ENCODE data around the gene EFCC1.
A peak's percentile ranks its signal among the peaks of the same experiment; 100 is the strongest.

EFCC1 gene

DNA sequence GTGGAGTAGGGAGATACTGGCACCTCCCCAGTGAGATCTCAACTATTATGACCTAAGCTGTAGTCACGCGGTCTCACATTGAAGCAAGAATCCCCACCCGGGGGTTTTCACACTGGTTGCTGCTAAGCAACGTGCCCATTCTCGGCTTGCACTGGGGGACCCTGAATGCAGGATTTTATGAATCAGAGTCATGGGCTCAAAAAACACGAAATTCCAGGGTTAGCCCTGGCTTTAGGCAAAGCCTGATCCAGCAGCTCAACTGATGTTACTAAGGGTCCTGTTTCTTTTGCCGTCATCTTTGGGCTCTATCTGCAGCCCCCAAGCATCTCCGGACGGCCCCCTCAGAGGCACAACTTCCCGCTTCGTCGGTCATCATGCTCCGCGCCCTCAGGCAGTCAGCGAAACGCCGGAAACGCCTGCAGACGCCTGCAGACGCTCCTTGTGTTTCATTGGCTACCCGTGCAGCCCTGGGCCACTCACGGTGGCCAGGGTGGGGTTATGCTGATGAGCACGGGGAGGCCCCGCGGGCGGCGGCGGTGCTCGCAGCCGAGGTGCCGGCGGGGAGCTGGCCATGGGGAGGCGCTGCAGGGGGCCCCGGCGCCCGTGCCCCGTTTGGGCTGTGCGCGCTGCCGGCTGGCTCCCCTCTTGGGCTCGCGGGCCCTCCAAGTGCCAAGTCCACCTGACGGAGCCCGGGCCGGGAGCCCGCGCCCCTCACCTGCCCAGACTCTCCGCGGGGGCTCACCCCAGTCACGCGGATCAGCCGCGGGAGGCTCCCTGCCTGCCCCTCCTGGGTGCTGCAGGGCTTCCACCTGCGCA lies 25.8 kb downstream of the EFCC1 start:
- ChIA-PET POLR2A (ENCODE audit: low non-redundant PET) (interaction anchor here (1.1 kb wide), 1 partner anchor 16 kb away, joined by 3 read pairs; no protein-coding TSS in a partner anchor), CTCF (interaction anchor here (0.6 to 2.4 kb wide), 9 partner anchors 11 to 486 kb away, joined by 3 to 8 read pairs (median 4); no protein-coding TSS in a partner anchor)
- peak; percentile 94 for DNase-seq (ENCODE audit: low spot score)
- no peak overlapping the region for H3K27ac ChIP-seq
- TF ChIP-seq, protein P1, sequence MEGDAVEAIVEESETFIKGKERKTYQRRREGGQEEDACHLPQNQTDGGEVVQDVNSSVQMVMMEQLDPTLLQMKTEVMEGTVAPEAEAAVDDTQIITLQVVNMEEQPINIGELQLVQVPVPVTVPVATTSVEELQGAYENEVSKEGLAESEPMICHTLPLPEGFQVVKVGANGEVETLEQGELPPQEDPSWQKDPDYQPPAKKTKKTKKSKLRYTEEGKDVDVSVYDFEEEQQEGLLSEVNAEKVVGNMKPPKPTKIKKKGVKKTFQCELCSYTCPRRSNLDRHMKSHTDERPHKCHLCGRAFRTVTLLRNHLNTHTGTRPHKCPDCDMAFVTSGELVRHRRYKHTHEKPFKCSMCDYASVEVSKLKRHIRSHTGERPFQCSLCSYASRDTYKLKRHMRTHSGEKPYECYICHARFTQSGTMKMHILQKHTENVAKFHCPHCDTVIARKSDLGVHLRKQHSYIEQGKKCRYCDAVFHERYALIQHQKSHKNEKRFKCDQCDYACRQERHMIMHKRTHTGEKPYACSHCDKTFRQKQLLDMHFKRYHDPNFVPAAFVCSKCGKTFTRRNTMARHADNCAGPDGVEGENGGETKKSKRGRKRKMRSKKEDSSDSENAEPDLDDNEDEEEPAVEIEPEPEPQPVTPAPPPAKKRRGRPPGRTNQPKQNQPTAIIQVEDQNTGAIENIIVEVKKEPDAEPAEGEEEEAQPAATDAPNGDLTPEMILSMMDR (conservative IDR thresholded peaks at IDR 0.05; ENCODE audit: low read depth): peak; percentile 83

GRCh38 chr3:129027544-129027880 lies 26.4 kb downstream of the EFCC1 start:
- DNase-seq (ENCODE audit: low spot score): no peak
- TF ChIP-seq, protein P1 (conservative IDR thresholded peaks at IDR 0.05; ENCODE audit: low read depth): no peak
- ChIA-PET CTCF (interaction anchor here (0.7 to 2.4 kb wide), 6 partner anchors 11 to 364 kb away, joined by 3 to 8 read pairs (median 4); no protein-coding TSS in a partner anchor), POLR2A (ENCODE audit: low non-redundant PET) (interaction anchor here (1.1 kb wide), 1 partner anchor 17 kb away, joined by 3 read pairs; no protein-coding TSS in a partner anchor)
- H3K27ac ChIP-seq: no peak overlapping the region

DNA sequence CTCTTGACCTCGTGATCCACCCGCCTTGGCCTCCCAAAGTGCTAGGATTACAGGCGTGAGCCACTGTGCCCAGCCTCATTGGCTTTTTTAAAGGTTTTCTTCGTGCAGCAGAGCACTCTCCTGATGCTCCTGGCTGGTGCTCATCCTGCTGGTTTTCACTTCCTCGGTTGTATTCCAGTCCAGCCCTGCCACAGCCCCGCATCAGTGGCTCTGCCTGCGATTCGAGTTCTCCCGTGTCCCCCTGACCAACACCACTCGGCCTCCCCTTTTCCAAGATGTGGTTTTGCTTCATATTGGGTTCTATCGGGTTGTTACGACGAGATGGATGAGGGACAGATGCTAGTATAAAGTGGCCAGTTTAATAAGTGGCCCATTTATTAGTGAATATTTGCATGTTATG lies 27.8 kb downstream of the EFCC1 start:
- no peak overlapping the region for H3K27ac ChIP-seq
- ChIA-PET CTCF (no interaction called here), POLR2A (ENCODE audit: low non-redundant PET) (no interaction called here)
- TF ChIP-seq, protein P1 (conservative IDR thresholded peaks at IDR 0.05; ENCODE audit: low read depth): no peak
- DNase-seq (ENCODE audit: low spot score): no peak

- CTCF ChIA-PET: interaction anchor here (0.6 to 1.1 kb wide), 3 partner anchors 15 to 22 kb away, joined by 3 to 4 read pairs (median 3); no protein-coding TSS in a partner anchor
- POLR2A ChIA-PET (ENCODE audit: low non-redundant PET): interaction anchor here (0.6 kb wide), 1 partner anchor 126 kb away, joined by 3 read pairs; no protein-coding TSS in a partner anchor
- DNase-seq (ENCODE audit: low spot score): no peak
- TF ChIP-seq, protein P1 (conservative IDR thresholded peaks at IDR 0.05; ENCODE audit: low read depth): no peak
- H3K27ac ChIP-seq: no peak overlapping the region
Observed at GRCh38 chr3:129030611-129031010, 29.5 kb downstream of the EFCC1 start.

GRCh38 chr3:129031476-129032215 lies 30.5 kb downstream of the EFCC1 start:
- no peak overlapping the region for H3K27ac ChIP-seq
- TF ChIP-seq, protein P1 (conservative IDR thresholded peaks at IDR 0.05; ENCODE audit: low read depth): no peak
- DNase-seq (ENCODE audit: low spot score): no peak
- CTCF ChIA-PET: interaction anchor here (0.6 to 0.9 kb wide), 3 partner anchors 16 to 280 kb away, joined by 3 to 4 read pairs (median 3); no protein-coding TSS in a partner anchor
- POLR2A ChIA-PET (ENCODE audit: low non-redundant PET): no interaction called here

DNA sequence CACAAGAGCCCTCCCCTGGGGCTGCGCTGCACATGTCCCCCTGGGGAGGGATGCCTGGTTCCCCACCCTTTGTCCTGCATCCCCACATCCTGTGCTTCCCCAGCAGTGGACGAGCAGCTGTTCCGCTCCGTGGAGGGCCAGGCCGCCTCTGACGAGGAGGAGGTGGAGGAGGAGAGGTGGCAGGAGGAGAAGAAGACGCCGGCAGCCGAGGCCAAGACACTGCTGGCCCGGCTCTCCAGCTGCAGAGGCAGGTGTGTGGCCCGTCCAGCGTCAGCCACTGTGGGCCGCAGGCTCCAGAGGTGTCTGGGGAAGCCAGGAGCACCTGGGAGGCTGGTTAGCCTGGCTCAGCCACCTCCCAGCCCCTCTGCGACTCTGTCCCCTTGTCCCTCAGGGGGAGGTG lies 31.6 kb downstream of the EFCC1 start:
- ChIA-PET CTCF (no interaction called here), POLR2A (ENCODE audit: low non-redundant PET) (no interaction called here)
- TF ChIP-seq, protein P1 (conservative IDR thresholded peaks at IDR 0.05; ENCODE audit: low read depth): no peak
- H3K27ac ChIP-seq: no peak overlapping the region
- DNase-seq (ENCODE audit: low spot score): no peak
